Measurements from ENCODE around the gene TNP1. TPM values are rescaled to one million over a fixed set of nuclear protein-coding genes. Genes with fewer than 3 reads are reported as not detected.

The TNP1 gene
- total and polyA plus RNA-seq, 9 donors: not detected

DNA sequence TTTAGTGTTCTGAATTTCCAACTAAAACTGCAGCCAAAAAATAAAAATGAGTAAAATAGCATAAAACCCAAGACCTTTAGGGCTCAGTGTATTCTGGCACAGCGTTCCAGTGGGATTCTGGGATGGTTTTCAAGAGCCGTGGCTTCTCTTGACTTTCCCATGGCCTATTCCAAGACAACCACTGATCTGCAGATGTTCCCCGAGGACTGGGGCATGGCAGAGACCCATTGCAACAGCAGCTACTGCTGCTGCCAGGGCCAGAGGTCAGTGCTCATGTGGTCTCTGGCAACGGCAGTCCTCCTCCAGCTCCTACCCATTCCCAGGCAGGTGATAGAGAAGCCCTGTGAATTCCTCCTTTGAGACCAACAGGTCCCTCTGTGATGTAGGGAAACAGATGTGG, 26.8 kb downstream of the TNP1 start:
- no peak for TF ChIP-seq EP300 (IDR thresholded peaks at IDR 0.05)
- Histone ChIP-seq H3K27ac (no peak overlapping the region), H3K36me3 (no peaks in the 10 kb centered on the region), H3K9me3 (no peaks in the 10 kb centered on the region), H3K4me1 (ENCODE audit: insufficient read depth) (peaks cover 3% of the 10 kb centered on the region), H3K4me3 (no peak overlapping the region), H3K27me3 (no peaks in the 10 kb centered on the region)
- DNase-seq: peak in 1 of 5 donors; percentile 43
- WGBS, 3 donors: 37 to 49% (median 48%) methylated on average over 4 of the region's 4 CpGs
- intact Hi-C loops (cut with DNase I): no loop called here

DNA sequence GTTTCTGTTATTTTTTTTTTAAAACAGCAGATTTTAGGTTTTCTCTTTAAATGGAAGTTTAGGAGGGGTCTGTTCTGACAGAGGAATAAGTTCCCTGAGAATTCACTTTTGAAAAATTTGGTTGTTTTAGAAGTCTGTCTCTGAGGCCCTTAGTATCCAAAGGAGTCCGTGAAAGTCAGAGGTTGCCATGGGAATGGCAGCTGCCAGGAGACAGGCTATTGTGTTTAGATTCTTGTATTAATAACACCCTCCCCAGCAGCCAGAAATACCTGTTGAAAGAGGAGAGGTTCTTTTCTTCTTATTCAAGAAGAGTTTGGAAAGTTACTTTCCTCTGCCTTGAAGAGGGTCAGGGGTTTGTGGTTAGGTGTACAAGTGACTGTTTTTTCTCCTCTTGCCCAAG, 29.5 kb downstream of the TNP1 start:
- intact Hi-C loops (cut with DNase I): no loop called here
- WGBS, 3 donors: 80 to 90% (median 81%) methylated on average over 1 of the region's 1 CpG

DNA sequence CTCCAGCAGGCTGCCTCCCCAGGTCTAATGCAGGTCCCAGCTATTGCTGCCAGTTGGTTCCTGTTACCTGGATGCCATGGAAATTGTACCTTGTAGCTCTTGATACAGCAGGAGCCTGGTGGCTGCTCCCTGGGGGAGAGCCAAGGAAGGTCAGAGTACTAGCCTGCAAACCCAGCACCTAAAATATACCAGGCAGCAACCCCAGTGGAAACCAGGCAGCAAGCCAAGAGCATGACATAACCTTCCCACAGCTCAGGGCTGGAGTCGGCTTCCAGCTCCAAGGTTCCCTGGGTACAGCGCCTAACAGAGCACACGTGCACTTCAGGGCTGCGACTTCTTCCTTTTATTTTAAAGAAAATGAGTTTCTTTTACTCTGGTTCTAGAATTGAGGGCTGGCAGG, 30.3 kb downstream of the TNP1 start:
- peak; percentile 77 to 88 (median 86) for DNase-seq
- Histone ChIP-seq H3K36me3 (no peaks in the 10 kb centered on the region), H3K4me3 (no peak overlapping the region), H3K4me1 (ENCODE audit: insufficient read depth) (peaks cover 4% of the 10 kb centered on the region), H3K27ac (no peak overlapping the region), H3K9me3 (no peaks in the 10 kb centered on the region), H3K27me3 (no peaks in the 10 kb centered on the region)
- WGBS, 3 donors: 33 to 39% (median 33%) methylated on average over 4 of the region's 4 CpGs
- TF ChIP-seq POLR2A (IDR thresholded peaks at IDR 0.05) (no peak), EP300 (IDR thresholded peaks at IDR 0.05) (no peak)
- TF ChIP-seq, protein P1, sequence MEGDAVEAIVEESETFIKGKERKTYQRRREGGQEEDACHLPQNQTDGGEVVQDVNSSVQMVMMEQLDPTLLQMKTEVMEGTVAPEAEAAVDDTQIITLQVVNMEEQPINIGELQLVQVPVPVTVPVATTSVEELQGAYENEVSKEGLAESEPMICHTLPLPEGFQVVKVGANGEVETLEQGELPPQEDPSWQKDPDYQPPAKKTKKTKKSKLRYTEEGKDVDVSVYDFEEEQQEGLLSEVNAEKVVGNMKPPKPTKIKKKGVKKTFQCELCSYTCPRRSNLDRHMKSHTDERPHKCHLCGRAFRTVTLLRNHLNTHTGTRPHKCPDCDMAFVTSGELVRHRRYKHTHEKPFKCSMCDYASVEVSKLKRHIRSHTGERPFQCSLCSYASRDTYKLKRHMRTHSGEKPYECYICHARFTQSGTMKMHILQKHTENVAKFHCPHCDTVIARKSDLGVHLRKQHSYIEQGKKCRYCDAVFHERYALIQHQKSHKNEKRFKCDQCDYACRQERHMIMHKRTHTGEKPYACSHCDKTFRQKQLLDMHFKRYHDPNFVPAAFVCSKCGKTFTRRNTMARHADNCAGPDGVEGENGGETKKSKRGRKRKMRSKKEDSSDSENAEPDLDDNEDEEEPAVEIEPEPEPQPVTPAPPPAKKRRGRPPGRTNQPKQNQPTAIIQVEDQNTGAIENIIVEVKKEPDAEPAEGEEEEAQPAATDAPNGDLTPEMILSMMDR (IDR thresholded peaks at IDR 0.05): no peak
- intact Hi-C loops (cut with DNase I): no loop called here

More for the DNA sequence above, 29.5 kb downstream of the TNP1 start:
- no peak overlapping the region for H3K4me3 ChIP-seq
- no peaks in the 10 kb centered on the region for H3K27me3 ChIP-seq
- no peak for TF ChIP-seq EP300 (IDR thresholded peaks at IDR 0.05)
- TF ChIP-seq POLR2A (IDR thresholded peaks at IDR 0.05): no peak
- TF ChIP-seq, protein P1 (IDR thresholded peaks at IDR 0.05): no peak
- DNase-seq: no peak
- no peaks in the 10 kb centered on the region for H3K9me3 ChIP-seq
- no peak overlapping the region for H3K27ac ChIP-seq
- peaks cover 4% of the 10 kb centered on the region for H3K4me1 ChIP-seq (ENCODE audit: insufficient read depth)
- H3K36me3 ChIP-seq: no peaks in the 10 kb centered on the region

DNA sequence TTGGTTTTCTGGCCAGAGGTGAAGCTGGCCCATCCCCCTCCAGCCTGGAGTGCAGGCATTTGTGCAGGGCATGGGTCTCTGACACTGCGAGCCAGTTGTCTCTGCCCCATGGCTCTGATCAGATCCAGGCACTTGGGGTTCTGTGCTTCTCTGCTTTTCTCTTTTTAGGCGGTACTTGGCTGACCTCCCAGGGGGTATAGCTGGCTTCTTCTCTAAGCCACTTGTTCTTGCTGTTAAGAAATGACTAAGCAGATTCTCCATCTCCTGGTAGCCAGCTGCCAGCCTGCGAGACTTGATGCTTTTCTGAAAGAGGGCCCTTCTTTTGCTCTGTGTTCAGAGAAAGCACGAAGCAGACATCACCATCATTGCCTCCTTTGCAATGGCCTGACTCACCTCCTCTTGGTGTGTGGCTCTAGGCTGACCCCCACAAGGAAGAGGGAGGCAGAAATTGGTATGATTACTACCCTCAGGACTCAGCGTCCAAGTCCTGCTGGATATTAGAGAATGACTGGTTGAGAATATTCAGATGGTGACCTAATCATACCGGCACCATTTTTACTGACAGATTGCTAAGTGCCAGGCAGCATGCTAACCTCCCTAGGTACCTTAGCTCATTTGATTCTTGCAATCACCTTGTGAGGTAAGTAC, 32.7 kb downstream of the TNP1 start:
- H3K9me3 ChIP-seq: no peaks in the 10 kb centered on the region
- no peaks in the 10 kb centered on the region for H3K27me3 ChIP-seq
- no peak for DNase-seq
- 76 to 84% (median 76%) methylated on average over 6 of the region's 6 CpGs for WGBS, 3 donors
- no peak overlapping the region for H3K27ac ChIP-seq
- no peak overlapping the region for H3K4me3 ChIP-seq
- no peaks in the 10 kb centered on the region for H3K36me3 ChIP-seq
- TF ChIP-seq, protein P1 (IDR thresholded peaks at IDR 0.05): no peak
- TF ChIP-seq POLR2A (IDR thresholded peaks at IDR 0.05): no peak
- no peak for TF ChIP-seq EP300 (IDR thresholded peaks at IDR 0.05)
- intact Hi-C loops (cut with DNase I): no loop called here
- H3K4me1 ChIP-seq (ENCODE audit: insufficient read depth): peaks cover 4% of the 10 kb centered on the region

DNA sequence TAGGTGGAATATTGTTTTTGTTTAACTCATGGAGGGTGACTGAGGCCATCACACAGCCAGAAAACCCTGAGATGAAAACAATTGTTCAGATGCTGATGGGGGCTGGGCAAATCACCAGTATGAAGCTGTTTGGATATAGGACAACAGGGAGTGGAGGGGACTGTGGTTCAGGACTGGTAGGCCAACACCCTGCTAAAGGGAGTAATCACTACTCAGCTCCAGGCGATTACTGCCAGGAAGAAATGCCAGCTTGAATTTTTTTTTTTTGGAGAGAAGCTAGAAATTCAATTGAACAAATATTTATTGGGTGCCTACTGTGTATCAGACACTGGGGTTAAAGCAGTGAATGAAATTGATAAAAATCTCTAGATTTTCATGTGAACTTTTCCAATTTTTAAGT, 37.4 kb downstream of the TNP1 start:
- no peaks in the 10 kb centered on the region for H3K36me3 ChIP-seq
- TF ChIP-seq, protein P1 (IDR thresholded peaks at IDR 0.05): no peak
- TF ChIP-seq EP300 (IDR thresholded peaks at IDR 0.05) (no peak), POLR2A (IDR thresholded peaks at IDR 0.05) (no peak)

More for the DNA sequence above, 37.4 kb downstream of the TNP1 start:
- Histone ChIP-seq H3K27ac (no peak overlapping the region), H3K4me3 (no peak overlapping the region), H3K27me3 (no peaks in the 10 kb centered on the region), H3K4me1 (ENCODE audit: insufficient read depth) (peaks cover 2% of the 10 kb centered on the region), H3K9me3 (no peaks in the 10 kb centered on the region)
- 93 to 100% (median 94%) methylated on average over 1 of the region's 1 CpG for WGBS, 3 donors
- intact Hi-C loops (cut with DNase I): no loop called here
- no peak for DNase-seq

All from ovary (tissue), 9 donors.